ENCODE data around the gene TNF. TPM values are rescaled to one million over a fixed set of nuclear protein-coding genes. Genes with fewer than 3 reads are reported as not detected.

Gene TNF
- total RNA-seq, 1 experiment from 2014 or later = 0.31 TPM

GRCh38 chr6:31529329-31530150 is 45.8 kb upstream of the TNF start:
- ATAC-seq (peak; percentile 31), DNase-seq (ENCODE audit: low spot score) (no peak)
- H3K4me3 Mint-ChIP-seq = no peak overlapping the region
- POLR2A ChIA-PET = interaction anchor here (0.9 to 2.2 kb wide), 5 partner anchors 12 to 35 kb away, joined by 3 to 17 read pairs (median 9); partner anchors contain the start of genes ATP6V1G2, DDX39B, MICB and NFKBIL1
- no peaks in the 10 kb centered on the region for H3K27me3 Mint-ChIP-seq (ENCODE audit: low read depth)
- CTCF ChIA-PET = interaction anchor here (0.9 to 1.9 kb wide), 7 partner anchors 17 to 87 kb away, joined by 3 to 10 read pairs (median 3); partner anchors contain the start of genes ATP6V1G2 and MICB
- H3K27ac Mint-ChIP-seq = peak overlapping the region; percentile 65; the same call in 1 of the 2 replicates
- H3K9me3 Mint-ChIP-seq = no peaks in the 10 kb centered on the region
- peaks cover 36% of the 10 kb centered on the region for H3K4me1 Mint-ChIP-seq
- H3K36me3 Mint-ChIP-seq = peaks cover 49% of the 10 kb centered on the region
- TF ChIP-seq, protein P1, sequence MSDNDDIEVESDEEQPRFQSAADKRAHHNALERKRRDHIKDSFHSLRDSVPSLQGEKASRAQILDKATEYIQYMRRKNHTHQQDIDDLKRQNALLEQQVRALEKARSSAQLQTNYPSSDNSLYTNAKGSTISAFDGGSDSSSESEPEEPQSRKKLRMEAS (CRISPR knock-in tag; IDR thresholded peaks at IDR 0.05) = no peak
- TF ChIP-seq EMX1 (CRISPR knock-in tag; IDR thresholded peaks at IDR 0.05) (peak; percentile 78; the same call in 1 of the 2 replicates), SMAD3 (CRISPR knock-in tag; IDR thresholded peaks at IDR 0.05; ENCODE audit: borderline replicate concordance) (no peak), ZNF671 (CRISPR knock-in tag; IDR thresholded peaks at IDR 0.05) (peak; percentile 41), SP1 (CRISPR knock-in tag; conservative IDR thresholded peaks at IDR 0.05) (no peak), ZNF423 (CRISPR knock-in tag; IDR thresholded peaks at IDR 0.05) (no peak), ZNF121 (CRISPR knock-in tag; IDR thresholded peaks at IDR 0.05) (no peak), NR1H2 (CRISPR knock-in tag; IDR thresholded peaks at IDR 0.05) (no peak), PRRX2 (CRISPR knock-in tag; IDR thresholded peaks at IDR 0.05) (peak; percentile 53), KAT7 (CRISPR knock-in tag; IDR thresholded peaks at IDR 0.05; ENCODE audit: borderline replicate concordance) (no peak), RORB (CRISPR knock-in tag; IDR thresholded peaks at IDR 0.05) (no peak), SMAD4 (CRISPR knock-in tag; IDR thresholded peaks at IDR 0.05) (no peak), ZNF138 (CRISPR knock-in tag; conservative IDR thresholded peaks at IDR 0.05) (no peak), NFE2L1 (CRISPR knock-in tag; IDR thresholded peaks at IDR 0.05) (no peak), USF1 (CRISPR knock-in tag; IDR thresholded peaks at IDR 0.05) (no peak), NFYB (CRISPR knock-in tag; conservative IDR thresholded peaks at IDR 0.05; ENCODE audit: low read depth) (no peak)
- TF ChIP-seq, protein P2, sequence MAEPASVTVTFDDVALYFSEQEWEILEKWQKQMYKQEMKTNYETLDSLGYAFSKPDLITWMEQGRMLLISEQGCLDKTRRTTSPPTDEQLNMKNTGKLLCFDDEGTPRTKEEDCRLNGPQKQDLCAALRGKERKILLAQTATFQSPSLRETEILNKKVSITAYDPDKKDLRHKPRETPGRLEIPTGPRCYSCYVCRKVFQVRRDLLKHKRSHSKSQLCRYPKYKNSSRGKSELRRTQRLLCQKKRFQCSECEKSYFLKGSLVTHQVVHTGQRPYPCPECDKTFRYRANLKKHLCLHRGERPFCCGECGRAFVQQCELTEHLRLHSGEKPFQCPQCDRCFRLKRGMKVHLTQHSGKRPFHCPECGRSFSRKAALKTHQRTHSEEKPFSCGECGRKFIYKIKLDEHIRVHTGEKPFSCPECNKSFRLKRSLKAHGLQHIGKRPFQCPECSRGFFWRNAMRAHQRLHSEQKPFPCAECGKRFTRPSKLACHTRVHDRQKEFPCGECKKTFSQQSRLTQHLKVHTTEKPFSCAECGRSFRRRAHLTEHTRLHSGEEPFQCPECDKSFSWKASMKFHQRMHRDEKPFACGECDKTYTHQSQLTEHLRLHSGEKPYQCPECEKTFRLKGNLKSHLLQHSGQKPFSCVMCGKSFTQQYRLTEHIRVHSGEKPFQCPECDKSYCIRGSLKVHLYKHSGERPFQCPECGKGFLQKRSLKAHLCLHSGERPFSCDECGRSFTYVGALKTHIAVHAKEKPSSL (CRISPR knock-in tag; conservative IDR thresholded peaks at IDR 0.05) = peak; percentile 66; the same call in 1 of the 2 replicates
- TF ChIP-seq, protein P3, sequence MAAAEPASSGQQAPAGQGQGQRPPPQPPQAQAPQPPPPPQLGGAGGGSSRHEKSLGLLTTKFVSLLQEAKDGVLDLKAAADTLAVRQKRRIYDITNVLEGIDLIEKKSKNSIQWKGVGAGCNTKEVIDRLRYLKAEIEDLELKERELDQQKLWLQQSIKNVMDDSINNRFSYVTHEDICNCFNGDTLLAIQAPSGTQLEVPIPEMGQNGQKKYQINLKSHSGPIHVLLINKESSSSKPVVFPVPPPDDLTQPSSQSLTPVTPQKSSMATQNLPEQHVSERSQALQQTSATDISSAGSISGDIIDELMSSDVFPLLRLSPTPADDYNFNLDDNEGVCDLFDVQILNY (CRISPR knock-in tag; IDR thresholded peaks at IDR 0.05) = no peak
- TF ChIP-seq, protein P4, sequence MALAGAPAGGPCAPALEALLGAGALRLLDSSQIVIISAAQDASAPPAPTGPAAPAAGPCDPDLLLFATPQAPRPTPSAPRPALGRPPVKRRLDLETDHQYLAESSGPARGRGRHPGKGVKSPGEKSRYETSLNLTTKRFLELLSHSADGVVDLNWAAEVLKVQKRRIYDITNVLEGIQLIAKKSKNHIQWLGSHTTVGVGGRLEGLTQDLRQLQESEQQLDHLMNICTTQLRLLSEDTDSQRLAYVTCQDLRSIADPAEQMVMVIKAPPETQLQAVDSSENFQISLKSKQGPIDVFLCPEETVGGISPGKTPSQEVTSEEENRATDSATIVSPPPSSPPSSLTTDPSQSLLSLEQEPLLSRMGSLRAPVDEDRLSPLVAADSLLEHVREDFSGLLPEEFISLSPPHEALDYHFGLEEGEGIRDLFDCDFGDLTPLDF (CRISPR knock-in tag; IDR thresholded peaks at IDR 0.05) = no peak
- TF ChIP-seq, protein P5, sequence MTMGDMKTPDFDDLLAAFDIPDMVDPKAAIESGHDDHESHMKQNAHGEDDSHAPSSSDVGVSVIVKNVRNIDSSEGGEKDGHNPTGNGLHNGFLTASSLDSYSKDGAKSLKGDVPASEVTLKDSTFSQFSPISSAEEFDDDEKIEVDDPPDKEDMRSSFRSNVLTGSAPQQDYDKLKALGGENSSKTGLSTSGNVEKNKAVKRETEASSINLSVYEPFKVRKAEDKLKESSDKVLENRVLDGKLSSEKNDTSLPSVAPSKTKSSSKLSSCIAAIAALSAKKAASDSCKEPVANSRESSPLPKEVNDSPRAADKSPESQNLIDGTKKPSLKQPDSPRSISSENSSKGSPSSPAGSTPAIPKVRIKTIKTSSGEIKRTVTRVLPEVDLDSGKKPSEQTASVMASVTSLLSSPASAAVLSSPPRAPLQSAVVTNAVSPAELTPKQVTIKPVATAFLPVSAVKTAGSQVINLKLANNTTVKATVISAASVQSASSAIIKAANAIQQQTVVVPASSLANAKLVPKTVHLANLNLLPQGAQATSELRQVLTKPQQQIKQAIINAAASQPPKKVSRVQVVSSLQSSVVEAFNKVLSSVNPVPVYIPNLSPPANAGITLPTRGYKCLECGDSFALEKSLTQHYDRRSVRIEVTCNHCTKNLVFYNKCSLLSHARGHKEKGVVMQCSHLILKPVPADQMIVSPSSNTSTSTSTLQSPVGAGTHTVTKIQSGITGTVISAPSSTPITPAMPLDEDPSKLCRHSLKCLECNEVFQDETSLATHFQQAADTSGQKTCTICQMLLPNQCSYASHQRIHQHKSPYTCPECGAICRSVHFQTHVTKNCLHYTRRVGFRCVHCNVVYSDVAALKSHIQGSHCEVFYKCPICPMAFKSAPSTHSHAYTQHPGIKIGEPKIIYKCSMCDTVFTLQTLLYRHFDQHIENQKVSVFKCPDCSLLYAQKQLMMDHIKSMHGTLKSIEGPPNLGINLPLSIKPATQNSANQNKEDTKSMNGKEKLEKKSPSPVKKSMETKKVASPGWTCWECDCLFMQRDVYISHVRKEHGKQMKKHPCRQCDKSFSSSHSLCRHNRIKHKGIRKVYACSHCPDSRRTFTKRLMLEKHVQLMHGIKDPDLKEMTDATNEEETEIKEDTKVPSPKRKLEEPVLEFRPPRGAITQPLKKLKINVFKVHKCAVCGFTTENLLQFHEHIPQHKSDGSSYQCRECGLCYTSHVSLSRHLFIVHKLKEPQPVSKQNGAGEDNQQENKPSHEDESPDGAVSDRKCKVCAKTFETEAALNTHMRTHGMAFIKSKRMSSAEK (CRISPR knock-in tag; IDR thresholded peaks at IDR 0.05; ENCODE audit: borderline replicate concordance) = peak; percentile 71; the same call in 1 of the 2 replicates
- TF ChIP-seq, protein P6, sequence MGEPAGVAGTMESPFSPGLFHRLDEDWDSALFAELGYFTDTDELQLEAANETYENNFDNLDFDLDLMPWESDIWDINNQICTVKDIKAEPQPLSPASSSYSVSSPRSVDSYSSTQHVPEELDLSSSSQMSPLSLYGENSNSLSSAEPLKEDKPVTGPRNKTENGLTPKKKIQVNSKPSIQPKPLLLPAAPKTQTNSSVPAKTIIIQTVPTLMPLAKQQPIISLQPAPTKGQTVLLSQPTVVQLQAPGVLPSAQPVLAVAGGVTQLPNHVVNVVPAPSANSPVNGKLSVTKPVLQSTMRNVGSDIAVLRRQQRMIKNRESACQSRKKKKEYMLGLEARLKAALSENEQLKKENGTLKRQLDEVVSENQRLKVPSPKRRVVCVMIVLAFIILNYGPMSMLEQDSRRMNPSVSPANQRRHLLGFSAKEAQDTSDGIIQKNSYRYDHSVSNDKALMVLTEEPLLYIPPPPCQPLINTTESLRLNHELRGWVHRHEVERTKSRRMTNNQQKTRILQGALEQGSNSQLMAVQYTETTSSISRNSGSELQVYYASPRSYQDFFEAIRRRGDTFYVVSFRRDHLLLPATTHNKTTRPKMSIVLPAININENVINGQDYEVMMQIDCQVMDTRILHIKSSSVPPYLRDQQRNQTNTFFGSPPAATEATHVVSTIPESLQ (CRISPR knock-in tag; IDR thresholded peaks at IDR 0.05) = no peak
- TF ChIP-seq, protein P7, sequence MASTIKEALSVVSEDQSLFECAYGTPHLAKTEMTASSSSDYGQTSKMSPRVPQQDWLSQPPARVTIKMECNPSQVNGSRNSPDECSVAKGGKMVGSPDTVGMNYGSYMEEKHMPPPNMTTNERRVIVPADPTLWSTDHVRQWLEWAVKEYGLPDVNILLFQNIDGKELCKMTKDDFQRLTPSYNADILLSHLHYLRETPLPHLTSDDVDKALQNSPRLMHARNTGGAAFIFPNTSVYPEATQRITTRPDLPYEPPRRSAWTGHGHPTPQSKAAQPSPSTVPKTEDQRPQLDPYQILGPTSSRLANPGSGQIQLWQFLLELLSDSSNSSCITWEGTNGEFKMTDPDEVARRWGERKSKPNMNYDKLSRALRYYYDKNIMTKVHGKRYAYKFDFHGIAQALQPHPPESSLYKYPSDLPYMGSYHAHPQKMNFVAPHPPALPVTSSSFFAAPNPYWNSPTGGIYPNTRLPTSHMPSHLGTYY (CRISPR knock-in tag; IDR thresholded peaks at IDR 0.05) = 0 out of 2 replicates have a peak, but pooled peaks have one; percentile 8
- TF ChIP-seq, protein P8, sequence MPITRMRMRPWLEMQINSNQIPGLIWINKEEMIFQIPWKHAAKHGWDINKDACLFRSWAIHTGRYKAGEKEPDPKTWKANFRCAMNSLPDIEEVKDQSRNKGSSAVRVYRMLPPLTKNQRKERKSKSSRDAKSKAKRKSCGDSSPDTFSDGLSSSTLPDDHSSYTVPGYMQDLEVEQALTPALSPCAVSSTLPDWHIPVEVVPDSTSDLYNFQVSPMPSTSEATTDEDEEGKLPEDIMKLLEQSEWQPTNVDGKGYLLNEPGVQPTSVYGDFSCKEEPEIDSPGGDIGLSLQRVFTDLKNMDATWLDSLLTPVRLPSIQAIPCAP (CRISPR knock-in tag; IDR thresholded peaks at IDR 0.05) = no peak
